Mesenchymal stem cell (in vitro differentiated cells and primary cell): ENCODE measurements around the gene ARL6IP4.

Source experiments
- DNase-seq: peaks from one replicate; pipeline ENCODE4 v3.0.0-alpha.2; 2013
- H2AFZ ChIP-seq: one replicate; pipeline ENCODE4 v1.6.1; 2013; ENCODE audit warnings: low read depth, mild to moderate bottlenecking, control low read depth, inconsistent platforms, low read length, moderate library complexity
- H2AK5ac ChIP-seq: 2 replicates; pipeline ENCODE4 v1.6.1; 2013; ENCODE audit warnings: low read length, moderate library complexity, mild to moderate bottlenecking, inconsistent platforms; ENCODE audit not compliant: severe bottlenecking
- H2BK120ac ChIP-seq: one replicate; pipeline ENCODE4 v1.6.1; 2013; ENCODE audit warnings: low read depth, mild to moderate bottlenecking, inconsistent platforms, low read length, moderate library complexity
- H2BK12ac ChIP-seq, 2 experiments: one replicate each; pipeline ENCODE4 v1.6.1; 2013; ENCODE audit warnings: inconsistent platforms in 2 of 2, low read length in 2 of 2, mild to moderate bottlenecking in 2 of 2, moderate library complexity in 2 of 2, control low read depth in 1 of 2
- H2BK15ac ChIP-seq: one replicate; pipeline ENCODE4 v1.6.1; 2013; ENCODE audit warnings: mild to moderate bottlenecking, low read depth, inconsistent platforms; ENCODE audit not compliant: poor library complexity, severe bottlenecking
- H2BK5ac ChIP-seq: 2 replicates; pipeline ENCODE4 v1.6.1; 2013; ENCODE audit warnings: low read depth, mild to moderate bottlenecking, low read length, control low read depth, inconsistent platforms; ENCODE audit not compliant: poor library complexity, severe bottlenecking
- H3K14ac ChIP-seq, 2 experiments: one replicate each; pipeline ENCODE4 v1.6.1; 2013; ENCODE audit warnings: inconsistent platforms in 2 of 2, low read length in 2 of 2, control low read depth in 1 of 2, mild to moderate bottlenecking in 1 of 2, moderate library complexity in 1 of 2
- H3K18ac ChIP-seq, 2 experiments: one replicate each; pipeline ENCODE4 v1.6.1; 2013; ENCODE audit warnings: inconsistent platforms in 2 of 2, low read length in 2 of 2, control low read depth in 1 of 2, low read depth in 1 of 2, mild to moderate bottlenecking in 1 of 2
- H3K23ac ChIP-seq, 2 experiments: one replicate each; pipeline ENCODE4 v1.6.1; 2013; ENCODE audit warnings: inconsistent platforms in 2 of 2, low read length in 2 of 2, mild to moderate bottlenecking in 2 of 2, moderate library complexity in 2 of 2, control low read depth in 1 of 2
- H3K27ac ChIP-seq: 2 replicates; pipeline ENCODE4 v1.5.1; 2013; ENCODE audit warnings: mild to moderate bottlenecking, moderate library complexity, low read length, control low read depth, inconsistent platforms; ENCODE audit not compliant: poor library complexity, severe bottlenecking
- H3K27me3 ChIP-seq, 2 experiments: 2 replicates each; pipeline versions ENCODE4 v1.6.1 to v1.7.0; 2013; ENCODE audit warnings: low read length in 2 of 2, mild to moderate bottlenecking in 2 of 2, moderate library complexity in 2 of 2, control low read depth in 1 of 2, inconsistent platforms in 1 of 2; ENCODE audit not compliant: control insufficient read depth in 1 of 2, insufficient read depth in 1 of 2
- H3K36me3 ChIP-seq, 2 experiments: 2 replicates each; pipeline versions ENCODE4 v1.6.1 to v1.7.0; 2013; ENCODE audit warnings: low read length in 2 of 2, control low read depth in 1 of 2, inconsistent platforms in 1 of 2, low read depth in 1 of 2, mild to moderate bottlenecking in 1 of 2; ENCODE audit not compliant: insufficient read depth in 2 of 2, control insufficient read depth in 1 of 2
- H3K4ac ChIP-seq, 2 experiments: one replicate each; pipeline ENCODE4 v1.6.1; 2013; ENCODE audit warnings: inconsistent platforms in 2 of 2, low read length in 2 of 2, mild to moderate bottlenecking in 2 of 2, moderate library complexity in 2 of 2, control low read depth in 1 of 2, low read depth in 1 of 2
- H3K4me1 ChIP-seq: 2 replicates; pipeline ENCODE4 v1.6.1; 2013; ENCODE audit warnings: low read depth, low read length, control low read depth; ENCODE audit not compliant: control insufficient read depth, insufficient read depth
- H3K4me2 ChIP-seq: 2 replicates; pipeline ENCODE4 v1.6.1; 2013; ENCODE audit warnings: low read length, mild to moderate bottlenecking, inconsistent platforms; ENCODE audit not compliant: poor library complexity, severe bottlenecking
- H3K4me3 ChIP-seq, 2 experiments: 2 replicates each; pipeline versions ENCODE4 v1.5.1 to v1.7.0; 2013; ENCODE audit warnings: low read length in 2 of 2, mild to moderate bottlenecking in 2 of 2, control low read depth in 1 of 2, low read depth in 1 of 2; ENCODE audit not compliant: insufficient read depth in 1 of 2
- H3K79me1 ChIP-seq: replicated peaks from 2 replicates; pipeline ENCODE4 v1.6.1; 2013; ENCODE audit warnings: mild to moderate bottlenecking, control low read depth, low read length, inconsistent platforms; ENCODE audit not compliant: poor library complexity, severe bottlenecking
- H3K9ac ChIP-seq: 2 replicates; pipeline ENCODE4 v1.7.0; 2013; ENCODE audit warnings: mild to moderate bottlenecking, low read length, moderate library complexity
- H3K9me3 ChIP-seq: 2 replicates; pipeline ENCODE4 v1.7.0; 2013; ENCODE audit warnings: mild to moderate bottlenecking, low read length; ENCODE audit not compliant: control insufficient read depth
- H4K8ac ChIP-seq: one replicate; pipeline ENCODE4 v1.6.1; 2013; ENCODE audit warnings: inconsistent platforms, mild to moderate bottlenecking, low read length, moderate library complexity
- H4K91ac ChIP-seq: one replicate; pipeline ENCODE4 v1.6.1; 2013; ENCODE audit warnings: mild to moderate bottlenecking, low read length, inconsistent platforms
- WGBS: methylation state at CpG from one replicate; pipeline ENCODE4 v1.1.7; 2013; ENCODE audit warnings: mixed read lengths; 5-methylcytosine and 5-hydroxymethylcytosine counted together

The ARL6IP4 gene

GRCh38 chr12:122943196-122943595, 37.3 kb upstream of the ARL6IP4 start:
- Histone ChIP-seq H3K4ac (peak overlapping the region in 1 of 2 experiments; percentile 58), H3K27ac (no peak overlapping the region), H2BK120ac (no peak overlapping the region), H3K9me3 (no peaks in the 10 kb centered on the region), H3K4me3 (no peak overlapping the region), H2AFZ (no peak overlapping the region), H3K9ac (no peak overlapping the region), H3K27me3 (no peaks in the 10 kb centered on the region), H3K36me3 (peaks cover 5 to 8% of the 10 kb centered on the region in 2 experiments), H2BK15ac (no peak overlapping the region), H2BK12ac (peak overlapping the region in 1 of 2 experiments; percentile 15), H3K4me2 (no peak overlapping the region), H4K91ac (no peak overlapping the region), H3K4me1 (peaks cover 39% of the 10 kb centered on the region), H4K8ac (no peak overlapping the region), H3K79me1 (peaks cover 3% of the 10 kb centered on the region), H3K23ac (no peak overlapping the region), H2AK5ac (no peak overlapping the region), H2BK5ac (no peak overlapping the region), H3K14ac (no peak overlapping the region), H3K18ac (no peak overlapping the region)
- DNase-seq, result no peak
- 80% methylated on average over 11 of the region's 13 CpGs for WGBS

DNA sequence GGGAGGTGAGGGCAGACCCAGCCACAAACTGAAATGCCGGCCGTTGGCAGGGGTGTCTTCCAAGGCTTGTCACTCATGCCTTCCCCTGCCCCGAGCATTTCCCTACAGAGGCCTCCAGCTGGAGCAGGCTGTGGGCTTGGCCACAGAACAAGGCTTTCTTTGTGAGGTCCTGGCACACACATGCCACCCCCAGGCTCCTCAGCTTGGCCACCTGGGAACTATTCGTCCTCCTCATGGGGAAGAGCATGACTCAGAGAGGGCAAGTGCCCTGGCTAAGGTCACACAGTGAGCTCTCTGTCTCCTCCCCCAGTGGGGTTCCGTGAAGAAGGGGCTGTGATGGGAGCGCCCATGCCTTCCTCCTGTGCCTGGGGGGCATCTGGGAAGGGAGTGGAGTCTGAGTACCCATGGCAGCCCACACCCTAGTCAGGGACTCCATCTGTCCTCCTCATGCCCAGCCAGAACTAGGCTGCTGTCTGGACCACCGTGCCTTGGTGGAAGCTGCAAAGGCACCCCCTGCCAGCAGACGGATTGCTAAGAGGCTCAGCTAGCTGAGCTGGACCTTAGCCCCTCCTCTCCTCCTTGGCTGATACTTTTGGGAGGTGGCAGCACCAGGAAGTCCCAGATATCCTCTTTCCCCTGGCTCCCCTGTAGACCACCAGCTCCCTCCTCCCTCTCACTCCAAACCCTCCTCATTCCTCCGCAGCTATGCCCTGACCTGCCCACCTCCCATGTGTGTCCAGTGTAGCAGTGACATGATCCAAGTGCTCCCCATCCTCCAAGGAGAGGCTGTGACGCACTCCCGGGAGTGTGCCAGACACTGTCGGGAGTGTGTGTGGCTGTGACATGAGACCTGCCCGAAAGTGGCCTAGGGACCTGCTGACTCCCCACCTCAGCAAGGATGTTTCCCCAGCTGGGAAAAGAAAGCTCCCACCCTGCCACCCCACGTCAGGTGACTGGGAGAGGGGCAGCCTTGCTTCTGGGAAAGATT, 35.6 kb upstream of the ARL6IP4 start:
- Histone ChIP-seq H2BK12ac (peak overlapping the region; percentile 79 to 98), H4K8ac (peak overlapping the region; percentile 73), H3K36me3 (peaks cover under 1 to 20% of the 10 kb centered on the region in 2 experiments), H3K4ac (peak overlapping the region; percentile 1 to 20), H2BK5ac (no peak overlapping the region), H3K27ac (no peak overlapping the region), H2AFZ (no peak overlapping the region), H3K27me3 (no peaks in the 10 kb centered on the region), H3K79me1 (peaks cover 9% of the 10 kb centered on the region), H3K4me3 (no peak overlapping the region), H2AK5ac (peak overlapping the region; percentile 80), H2BK120ac (peak overlapping the region; percentile 76), H4K91ac (peak overlapping the region; percentile 84), H3K4me1 (peaks cover 39% of the 10 kb centered on the region), H3K9ac (no peak overlapping the region), H2BK15ac (peak overlapping the region; percentile 26), H3K14ac (peak overlapping the region in 1 of 2 experiments; percentile 81), H3K4me2 (no peak overlapping the region), H3K18ac (peak overlapping the region; percentile 51 to 76), H3K23ac (no peak overlapping the region), H3K9me3 (no peaks in the 10 kb centered on the region)
- WGBS, result 68% methylated on average over 14 of the region's 14 CpGs
- peak; percentile 58 for DNase-seq

GRCh38 chr12:122946690-122947341, 33.7 kb upstream of the ARL6IP4 start:
- peak overlapping the region; percentile 75 to 98 for H3K4ac ChIP-seq
- H4K91ac ChIP-seq, result peak overlapping the region; percentile 99
- 37% methylated on average over 8 of the region's 10 CpGs for WGBS
- H3K79me1 ChIP-seq, result peaks cover 13% of the 10 kb centered on the region
- peak; percentile 100 for DNase-seq
- no peak overlapping the region for H3K4me2 ChIP-seq
- no peaks in the 10 kb centered on the region for H3K9me3 ChIP-seq
- H3K27me3 ChIP-seq, result no peaks in the 10 kb centered on the region
- H3K14ac ChIP-seq, result no peak overlapping the region
- H2BK15ac ChIP-seq, result peak overlapping the region; percentile 62
- H3K23ac ChIP-seq, result no peak overlapping the region
- H3K18ac ChIP-seq, result peak overlapping the region; percentile 86 to 92
- peak overlapping the region; percentile 97 for H2AK5ac ChIP-seq
- no peak overlapping the region for H2BK5ac ChIP-seq
- H3K4me1 ChIP-seq, result peaks cover 43% of the 10 kb centered on the region
- H2BK120ac ChIP-seq, result peak overlapping the region; percentile 78
- H3K27ac ChIP-seq, result peak overlapping the region; percentile 83
- no peak overlapping the region for H3K4me3 ChIP-seq
- peak overlapping the region; percentile 95 for H4K8ac ChIP-seq
- H2AFZ ChIP-seq, result peak overlapping the region; percentile 0
- peak overlapping the region; percentile 74 for H3K9ac ChIP-seq
- peaks cover 0 to 19% of the 10 kb centered on the region in 2 experiments for H3K36me3 ChIP-seq
- peak overlapping the region; percentile 95 to 99 for H2BK12ac ChIP-seq

DNA sequence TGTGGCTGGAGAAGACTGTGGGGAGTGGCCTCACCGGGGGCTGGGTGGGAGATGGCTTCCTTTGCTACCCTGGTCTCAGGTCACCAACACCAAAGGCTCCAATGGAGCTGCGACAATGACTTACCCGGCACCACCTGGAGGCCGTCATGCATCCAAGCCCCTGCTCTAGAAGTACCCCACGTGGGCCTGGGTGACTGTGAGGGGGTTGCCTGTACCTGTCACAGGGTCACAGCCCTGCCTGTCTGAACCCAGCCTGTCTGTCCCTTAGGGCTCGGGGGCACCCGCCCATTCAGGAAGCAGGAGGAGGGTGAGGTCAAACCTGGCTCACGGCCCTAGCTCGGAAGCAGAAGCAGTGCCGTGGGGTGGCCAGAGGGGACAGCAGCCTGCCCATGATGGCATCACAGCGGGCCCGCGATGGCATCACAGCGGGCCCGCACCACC, 33.1 kb upstream of the ARL6IP4 start:
- H3K27me3 ChIP-seq, result no peaks in the 10 kb centered on the region
- H3K9ac ChIP-seq, result peak overlapping the region; percentile 74
- WGBS, result 91% methylated on average over 15 of the region's 15 CpGs
- H3K4me1 ChIP-seq, result peaks cover 43% of the 10 kb centered on the region
- H3K36me3 ChIP-seq, result peaks cover 0 to 19% of the 10 kb centered on the region in 2 experiments
- peak overlapping the region; percentile 99 for H4K91ac ChIP-seq
- no peak overlapping the region for H3K23ac ChIP-seq
- peak overlapping the region; percentile 83 for H3K27ac ChIP-seq
- H2BK15ac ChIP-seq, result peak overlapping the region; percentile 55
- H3K4me2 ChIP-seq, result no peak overlapping the region
- no peak overlapping the region for H2BK5ac ChIP-seq
- H3K79me1 ChIP-seq, result peaks cover 13% of the 10 kb centered on the region
- H4K8ac ChIP-seq, result peak overlapping the region; percentile 95
- peak overlapping the region; percentile 29 for H2BK120ac ChIP-seq
- no peaks in the 10 kb centered on the region for H3K9me3 ChIP-seq
- H2AK5ac ChIP-seq, result peak overlapping the region; percentile 97
- peak overlapping the region; percentile 95 to 99 for H2BK12ac ChIP-seq
- H3K18ac ChIP-seq, result peak overlapping the region; percentile 80 to 92
- H3K4me3 ChIP-seq, result no peak overlapping the region
- peak overlapping the region in 1 of 2 experiments; percentile 30 for H3K14ac ChIP-seq
- peak overlapping the region; percentile 75 to 98 for H3K4ac ChIP-seq
- DNase-seq, result no peak
- H2AFZ ChIP-seq, result peak overlapping the region; percentile 0
